Mesenchymal stem cell (in vitro differentiated cells and primary cell): ENCODE results near the gene GRIK4.

Experiments
- DNase-seq: peaks from one replicate; pipeline ENCODE4 v3.0.0-alpha.2; 2013
- H2AFZ ChIP-seq: one replicate; pipeline ENCODE4 v1.6.1; 2013; ENCODE audit warnings: low read depth, mild to moderate bottlenecking, control low read depth, inconsistent platforms, low read length, moderate library complexity
- H2AK5ac ChIP-seq: 2 replicates; pipeline ENCODE4 v1.6.1; 2013; ENCODE audit warnings: low read length, moderate library complexity, mild to moderate bottlenecking, inconsistent platforms; ENCODE audit not compliant: severe bottlenecking
- H2BK120ac ChIP-seq: one replicate; pipeline ENCODE4 v1.6.1; 2013; ENCODE audit warnings: low read depth, mild to moderate bottlenecking, inconsistent platforms, low read length, moderate library complexity
- H2BK12ac ChIP-seq, 2 experiments: one replicate each; pipeline ENCODE4 v1.6.1; 2013; ENCODE audit warnings: inconsistent platforms in 2 of 2, low read length in 2 of 2, mild to moderate bottlenecking in 2 of 2, moderate library complexity in 2 of 2, control low read depth in 1 of 2
- H2BK15ac ChIP-seq: one replicate; pipeline ENCODE4 v1.6.1; 2013; ENCODE audit warnings: mild to moderate bottlenecking, low read depth, inconsistent platforms; ENCODE audit not compliant: poor library complexity, severe bottlenecking
- H2BK5ac ChIP-seq: 2 replicates; pipeline ENCODE4 v1.6.1; 2013; ENCODE audit warnings: low read depth, mild to moderate bottlenecking, low read length, control low read depth, inconsistent platforms; ENCODE audit not compliant: poor library complexity, severe bottlenecking
- H3K14ac ChIP-seq, 2 experiments: one replicate each; pipeline ENCODE4 v1.6.1; 2013; ENCODE audit warnings: inconsistent platforms in 2 of 2, low read length in 2 of 2, control low read depth in 1 of 2, mild to moderate bottlenecking in 1 of 2, moderate library complexity in 1 of 2
- H3K18ac ChIP-seq, 2 experiments: one replicate each; pipeline ENCODE4 v1.6.1; 2013; ENCODE audit warnings: inconsistent platforms in 2 of 2, low read length in 2 of 2, control low read depth in 1 of 2, low read depth in 1 of 2, mild to moderate bottlenecking in 1 of 2
- H3K23ac ChIP-seq, 2 experiments: one replicate each; pipeline ENCODE4 v1.6.1; 2013; ENCODE audit warnings: inconsistent platforms in 2 of 2, low read length in 2 of 2, mild to moderate bottlenecking in 2 of 2, moderate library complexity in 2 of 2, control low read depth in 1 of 2
- H3K27ac ChIP-seq: 2 replicates; pipeline ENCODE4 v1.5.1; 2013; ENCODE audit warnings: mild to moderate bottlenecking, moderate library complexity, low read length, control low read depth, inconsistent platforms; ENCODE audit not compliant: poor library complexity, severe bottlenecking
- H3K27me3 ChIP-seq, 2 experiments: 2 replicates each; pipeline versions ENCODE4 v1.6.1 to v1.7.0; 2013; ENCODE audit warnings: low read length in 2 of 2, mild to moderate bottlenecking in 2 of 2, moderate library complexity in 2 of 2, control low read depth in 1 of 2, inconsistent platforms in 1 of 2; ENCODE audit not compliant: control insufficient read depth in 1 of 2, insufficient read depth in 1 of 2
- H3K36me3 ChIP-seq, 2 experiments: 2 replicates each; pipeline versions ENCODE4 v1.6.1 to v1.7.0; 2013; ENCODE audit warnings: low read length in 2 of 2, control low read depth in 1 of 2, inconsistent platforms in 1 of 2, low read depth in 1 of 2, mild to moderate bottlenecking in 1 of 2; ENCODE audit not compliant: insufficient read depth in 2 of 2, control insufficient read depth in 1 of 2
- H3K4ac ChIP-seq, 2 experiments: one replicate each; pipeline ENCODE4 v1.6.1; 2013; ENCODE audit warnings: inconsistent platforms in 2 of 2, low read length in 2 of 2, mild to moderate bottlenecking in 2 of 2, moderate library complexity in 2 of 2, control low read depth in 1 of 2, low read depth in 1 of 2
- H3K4me1 ChIP-seq: 2 replicates; pipeline ENCODE4 v1.6.1; 2013; ENCODE audit warnings: low read depth, low read length, control low read depth; ENCODE audit not compliant: control insufficient read depth, insufficient read depth
- H3K4me2 ChIP-seq: 2 replicates; pipeline ENCODE4 v1.6.1; 2013; ENCODE audit warnings: low read length, mild to moderate bottlenecking, inconsistent platforms; ENCODE audit not compliant: poor library complexity, severe bottlenecking
- H3K4me3 ChIP-seq, 2 experiments: 2 replicates each; pipeline versions ENCODE4 v1.5.1 to v1.7.0; 2013; ENCODE audit warnings: low read length in 2 of 2, mild to moderate bottlenecking in 2 of 2, control low read depth in 1 of 2, low read depth in 1 of 2; ENCODE audit not compliant: insufficient read depth in 1 of 2
- H3K79me1 ChIP-seq: replicated peaks from 2 replicates; pipeline ENCODE4 v1.6.1; 2013; ENCODE audit warnings: mild to moderate bottlenecking, control low read depth, low read length, inconsistent platforms; ENCODE audit not compliant: poor library complexity, severe bottlenecking
- H3K9ac ChIP-seq: 2 replicates; pipeline ENCODE4 v1.7.0; 2013; ENCODE audit warnings: mild to moderate bottlenecking, low read length, moderate library complexity
- H3K9me3 ChIP-seq: 2 replicates; pipeline ENCODE4 v1.7.0; 2013; ENCODE audit warnings: mild to moderate bottlenecking, low read length; ENCODE audit not compliant: control insufficient read depth
- H4K8ac ChIP-seq: one replicate; pipeline ENCODE4 v1.6.1; 2013; ENCODE audit warnings: inconsistent platforms, mild to moderate bottlenecking, low read length, moderate library complexity
- H4K91ac ChIP-seq: one replicate; pipeline ENCODE4 v1.6.1; 2013; ENCODE audit warnings: mild to moderate bottlenecking, low read length, inconsistent platforms
- WGBS: methylation state at CpG from one replicate; pipeline ENCODE4 v1.1.7; 2013; ENCODE audit warnings: mixed read lengths; 5-methylcytosine and 5-hydroxymethylcytosine counted together

Gene GRIK4

DNA sequence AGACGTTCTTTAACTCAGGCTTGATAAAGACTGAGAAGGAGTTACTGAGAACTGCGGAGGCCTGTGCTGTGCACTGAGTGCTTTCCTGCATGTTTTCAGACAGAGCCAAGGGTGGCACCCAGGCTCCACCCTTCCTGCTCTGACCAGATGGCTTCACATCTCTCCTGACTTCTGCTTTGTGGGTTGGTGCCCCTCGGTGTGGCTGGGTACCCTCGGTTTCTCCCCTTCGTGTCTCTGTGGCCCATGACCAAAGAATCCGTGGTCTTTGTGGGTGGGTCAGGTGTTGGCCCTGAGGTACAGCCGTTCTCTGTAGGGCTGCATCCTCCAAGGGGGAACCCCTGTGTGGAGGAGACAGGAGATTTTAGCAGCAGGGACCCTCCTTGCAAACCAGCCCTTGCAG is 34.3 kb downstream of the GRIK4 start:
- peak overlapping the region in 1 of 2 experiments; percentile 26 for H2BK12ac ChIP-seq
- H3K9me3 ChIP-seq = peaks cover 11% of the 10 kb centered on the region
- no peaks in the 10 kb centered on the region for H3K27me3 ChIP-seq
- WGBS = 93% methylated on average over 7 of the region's 7 CpGs
- H3K18ac ChIP-seq = peak overlapping the region in 1 of 2 experiments; percentile 42
- H3K4me2 ChIP-seq = no peak overlapping the region
- H3K4ac ChIP-seq = peak overlapping the region in 1 of 2 experiments; percentile 8
- H2BK15ac ChIP-seq = no peak overlapping the region
- DNase-seq = no peak
- no peak overlapping the region for H3K14ac ChIP-seq
- no peak overlapping the region for H3K23ac ChIP-seq
- H2AFZ ChIP-seq = no peak overlapping the region
- no peak overlapping the region for H4K91ac ChIP-seq
- no peak overlapping the region for H3K4me3 ChIP-seq
- H2BK120ac ChIP-seq = no peak overlapping the region
- H3K9ac ChIP-seq = no peak overlapping the region
- no peak overlapping the region for H3K27ac ChIP-seq
- H3K4me1 ChIP-seq = peaks cover 31% of the 10 kb centered on the region
- H3K79me1 ChIP-seq = no peaks in the 10 kb centered on the region
- H2AK5ac ChIP-seq = no peak overlapping the region
- no peak overlapping the region for H4K8ac ChIP-seq
- H3K36me3 ChIP-seq = no peaks in the 10 kb centered on the region
- no peak overlapping the region for H2BK5ac ChIP-seq

DNA sequence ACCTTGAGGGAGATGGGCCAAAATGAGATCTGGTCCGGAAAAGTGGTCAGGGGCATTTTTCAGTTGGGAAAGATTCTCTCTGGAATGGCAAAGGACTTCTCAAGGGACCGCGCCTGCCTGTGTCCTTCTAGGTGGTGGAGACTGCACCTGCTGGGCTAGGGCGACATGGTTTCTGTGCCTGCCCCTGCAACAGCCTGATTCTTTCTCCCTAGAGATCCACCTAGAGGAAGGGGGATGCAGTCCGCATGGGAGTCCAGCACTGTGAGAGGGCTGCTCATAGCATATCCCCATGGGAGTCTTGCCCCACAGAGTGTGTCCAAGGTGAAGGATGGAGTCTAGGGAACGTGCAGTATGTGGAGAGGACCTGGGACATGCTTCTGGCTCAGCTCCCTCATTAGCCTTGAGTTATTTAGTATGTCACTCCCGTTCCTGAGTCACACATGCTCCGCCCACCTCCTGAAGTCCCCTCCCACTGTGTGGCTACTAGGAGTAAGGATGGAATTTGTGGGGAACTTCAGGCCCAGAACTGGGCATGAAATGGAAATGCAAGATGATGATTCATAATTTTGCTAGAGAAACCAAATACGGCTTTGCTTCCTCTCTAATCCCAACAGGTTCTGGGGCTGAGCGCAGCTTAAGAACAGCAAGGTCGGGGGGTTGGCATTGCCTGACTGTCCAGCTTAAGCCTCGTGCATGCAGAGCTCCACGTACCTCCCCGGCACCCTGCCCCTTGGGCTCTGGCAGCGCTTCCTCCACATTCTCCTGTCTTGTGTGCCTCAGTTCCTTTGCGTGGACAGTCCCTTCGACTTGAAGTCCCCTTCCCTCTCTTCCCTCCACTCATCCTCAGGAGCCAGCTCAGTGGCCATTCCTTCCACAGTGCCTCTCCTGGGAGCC is 35.0 kb downstream of the GRIK4 start:
- Histone ChIP-seq H3K4me3 (no peak overlapping the region), H3K36me3 (no peaks in the 10 kb centered on the region), H3K14ac (peak overlapping the region in 1 of 2 experiments; percentile 82), H3K23ac (peak overlapping the region in 1 of 2 experiments; percentile 23), H3K9me3 (peaks cover 11% of the 10 kb centered on the region), H2AK5ac (peak overlapping the region; percentile 19), H2BK120ac (no peak overlapping the region), H3K4me1 (peaks cover 28% of the 10 kb centered on the region), H2BK12ac (peak overlapping the region; percentile 22 to 65), H2AFZ (no peak overlapping the region), H3K18ac (peak overlapping the region in 1 of 2 experiments; percentile 67), H3K4ac (peak overlapping the region in 1 of 2 experiments; percentile 6), H4K8ac (no peak overlapping the region), H3K4me2 (no peak overlapping the region), H2BK15ac (no peak overlapping the region), H3K79me1 (no peaks in the 10 kb centered on the region), H2BK5ac (no peak overlapping the region), H3K9ac (peak overlapping the region; percentile 65), H3K27me3 (no peaks in the 10 kb centered on the region), H4K91ac (no peak overlapping the region), H3K27ac (no peak overlapping the region)
- WGBS = 74% methylated on average over 14 of the region's 17 CpGs
- peak; percentile 96 for DNase-seq

DNA sequence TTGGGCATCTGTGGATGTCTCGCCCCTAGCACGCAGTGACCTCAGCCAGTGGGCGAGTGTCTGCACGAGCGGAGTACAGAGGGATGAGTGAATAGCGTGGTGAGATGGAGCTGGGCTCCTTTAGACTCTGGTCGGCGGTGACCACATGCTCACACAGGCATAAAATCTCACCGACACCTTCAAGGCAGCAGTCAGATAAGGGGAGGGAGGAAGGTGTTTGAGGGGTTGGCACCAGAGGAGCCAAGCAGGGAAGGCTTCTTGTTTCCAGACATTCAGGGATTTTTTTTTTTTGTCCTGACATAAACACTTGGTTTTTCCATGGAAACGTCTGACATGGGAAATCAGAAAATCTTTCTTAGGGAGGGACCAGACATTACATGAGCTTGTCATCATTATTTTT is 35.8 kb downstream of the GRIK4 start:
- peak overlapping the region in 1 of 2 experiments; percentile 6 for H3K14ac ChIP-seq
- no peak overlapping the region for H2BK15ac ChIP-seq
- H3K23ac ChIP-seq = peak overlapping the region in 1 of 2 experiments; percentile 23
- H3K4me3 ChIP-seq = no peak overlapping the region
- peak overlapping the region; percentile 65 for H3K9ac ChIP-seq
- H3K9me3 ChIP-seq = peaks cover 3% of the 10 kb centered on the region
- H4K91ac ChIP-seq = peak overlapping the region; percentile 8
- no peaks in the 10 kb centered on the region for H3K36me3 ChIP-seq
- no peak overlapping the region for H2BK5ac ChIP-seq
- no peaks in the 10 kb centered on the region for H3K79me1 ChIP-seq
- peak overlapping the region; percentile 46 for H2AFZ ChIP-seq
- H2AK5ac ChIP-seq = peak overlapping the region; percentile 19
- no peak overlapping the region for H2BK120ac ChIP-seq
- no peak overlapping the region for H4K8ac ChIP-seq
- H3K18ac ChIP-seq = peak overlapping the region in 1 of 2 experiments; percentile 67
- peak; percentile 85 for DNase-seq
- H3K27me3 ChIP-seq = no peaks in the 10 kb centered on the region
- H2BK12ac ChIP-seq = peak overlapping the region; percentile 22 to 65
- H3K4me2 ChIP-seq = no peak overlapping the region
- peaks cover 28% of the 10 kb centered on the region for H3K4me1 ChIP-seq
- peak overlapping the region in 1 of 2 experiments; percentile 24 for H3K4ac ChIP-seq
- no peak overlapping the region for H3K27ac ChIP-seq
- WGBS = 90% methylated on average over 9 of the region's 10 CpGs
